Measurements from ENCODE around the gene TNIK. TPM values are rescaled to one million over a fixed set of nuclear protein-coding genes. Genes with fewer than 3 reads are reported as not detected.

Gene TNIK
- total and polyA plus RNA-seq, 2 experiments from 2014 or later: 14.6 to 34.3 TPM

DNA sequence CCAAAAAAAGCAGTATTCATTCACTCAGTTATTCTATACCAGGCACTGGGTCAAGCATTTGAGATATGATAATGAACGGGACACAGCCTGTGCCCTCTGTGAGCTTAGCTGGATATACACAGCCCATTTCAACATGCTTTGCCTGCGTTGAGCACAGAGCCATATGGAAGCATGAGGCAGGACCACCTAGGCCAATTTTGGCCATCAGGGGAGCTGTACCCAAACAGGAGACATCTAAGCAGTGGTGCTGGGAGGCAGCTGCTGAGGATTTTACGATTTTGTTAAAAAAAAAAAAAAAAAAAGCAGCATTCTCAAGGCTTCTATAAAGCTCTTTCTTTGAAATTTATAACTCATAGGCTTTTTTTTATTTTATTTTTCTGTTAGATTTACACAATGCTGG is 346.5 kb downstream of the TNIK start:
- DNase-seq (ENCODE audit: low spot score): peak; percentile 76
- Histone ChIP-seq H3K27ac (ENCODE audit: low read depth) (no peak overlapping the region), H3F3A (replicated peaks; ENCODE audit: low read depth) (no peaks in the 10 kb centered on the region), H3K4me3 (no peak overlapping the region), H3K79me2 (replicated peaks; ENCODE audit: insufficient read depth) (no peaks in the 10 kb centered on the region), H2AFZ (no peak overlapping the region), H3K27me3 (ENCODE audit: insufficient read depth) (no peaks in the 10 kb centered on the region), H3K4me2 (no peak overlapping the region), H4K20me1 (replicated peaks; ENCODE audit: insufficient read depth) (no peaks in the 10 kb centered on the region), H3K4me1 (ENCODE audit: insufficient read depth) (0 out of 2 replicates have a peak, but pooled peaks cover 17% of the 10 kb centered on the region), H3K36me3 (ENCODE audit: insufficient read depth) (no peaks in the 10 kb centered on the region), H3K9me2 (ENCODE audit: insufficient read depth) (no peaks in the 10 kb centered on the region)
- H3K27me3 Mint-ChIP-seq (ENCODE audit: insufficient read depth, low read depth, poor library complexity): peaks cover 8% of the 10 kb centered on the region
- no peak overlapping the region for H3K27ac Mint-ChIP-seq
- H3K36me3 Mint-ChIP-seq (ENCODE audit: low read depth): peaks cover 30% of the 10 kb centered on the region
- peaks cover 16% of the 10 kb centered on the region for H3K4me1 Mint-ChIP-seq
- ATAC-seq: peak; percentile 98
- H3K9me3 Mint-ChIP-seq: peaks cover 6% of the 10 kb centered on the region; the same call in 2 of the 3 replicates
- TF ChIP-seq, protein P1, sequence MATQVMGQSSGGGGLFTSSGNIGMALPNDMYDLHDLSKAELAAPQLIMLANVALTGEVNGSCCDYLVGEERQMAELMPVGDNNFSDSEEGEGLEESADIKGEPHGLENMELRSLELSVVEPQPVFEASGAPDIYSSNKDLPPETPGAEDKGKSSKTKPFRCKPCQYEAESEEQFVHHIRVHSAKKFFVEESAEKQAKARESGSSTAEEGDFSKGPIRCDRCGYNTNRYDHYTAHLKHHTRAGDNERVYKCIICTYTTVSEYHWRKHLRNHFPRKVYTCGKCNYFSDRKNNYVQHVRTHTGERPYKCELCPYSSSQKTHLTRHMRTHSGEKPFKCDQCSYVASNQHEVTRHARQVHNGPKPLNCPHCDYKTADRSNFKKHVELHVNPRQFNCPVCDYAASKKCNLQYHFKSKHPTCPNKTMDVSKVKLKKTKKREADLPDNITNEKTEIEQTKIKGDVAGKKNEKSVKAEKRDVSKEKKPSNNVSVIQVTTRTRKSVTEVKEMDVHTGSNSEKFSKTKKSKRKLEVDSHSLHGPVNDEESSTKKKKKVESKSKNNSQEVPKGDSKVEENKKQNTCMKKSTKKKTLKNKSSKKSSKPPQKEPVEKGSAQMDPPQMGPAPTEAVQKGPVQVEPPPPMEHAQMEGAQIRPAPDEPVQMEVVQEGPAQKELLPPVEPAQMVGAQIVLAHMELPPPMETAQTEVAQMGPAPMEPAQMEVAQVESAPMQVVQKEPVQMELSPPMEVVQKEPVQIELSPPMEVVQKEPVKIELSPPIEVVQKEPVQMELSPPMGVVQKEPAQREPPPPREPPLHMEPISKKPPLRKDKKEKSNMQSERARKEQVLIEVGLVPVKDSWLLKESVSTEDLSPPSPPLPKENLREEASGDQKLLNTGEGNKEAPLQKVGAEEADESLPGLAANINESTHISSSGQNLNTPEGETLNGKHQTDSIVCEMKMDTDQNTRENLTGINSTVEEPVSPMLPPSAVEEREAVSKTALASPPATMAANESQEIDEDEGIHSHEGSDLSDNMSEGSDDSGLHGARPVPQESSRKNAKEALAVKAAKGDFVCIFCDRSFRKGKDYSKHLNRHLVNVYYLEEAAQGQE (IDR thresholded peaks at IDR 0.05; ENCODE audit: unreplicated experiment): no peak
- TF ChIP-seq JUNB (IDR thresholded peaks at IDR 0.05; ENCODE audit: unreplicated experiment) (no peak), ZNF114 (CRISPR knock-in tag; IDR thresholded peaks at IDR 0.05) (no peak), NANOG (IDR thresholded peaks at IDR 0.05; ENCODE audit: borderline replicate concordance) (no peak), STAT1 (IDR thresholded peaks at IDR 0.05; ENCODE audit: unreplicated experiment) (no peak), CTCF (conservative IDR thresholded peaks at IDR 0.05; ENCODE audit: low read depth in 2 of 2) (peak; percentile 54 to 58), EZH2 (IDR thresholded peaks at IDR 0.05; ENCODE audit: low read depth, unreplicated experiment) (no peak)
- TF ChIP-seq, protein P2, sequence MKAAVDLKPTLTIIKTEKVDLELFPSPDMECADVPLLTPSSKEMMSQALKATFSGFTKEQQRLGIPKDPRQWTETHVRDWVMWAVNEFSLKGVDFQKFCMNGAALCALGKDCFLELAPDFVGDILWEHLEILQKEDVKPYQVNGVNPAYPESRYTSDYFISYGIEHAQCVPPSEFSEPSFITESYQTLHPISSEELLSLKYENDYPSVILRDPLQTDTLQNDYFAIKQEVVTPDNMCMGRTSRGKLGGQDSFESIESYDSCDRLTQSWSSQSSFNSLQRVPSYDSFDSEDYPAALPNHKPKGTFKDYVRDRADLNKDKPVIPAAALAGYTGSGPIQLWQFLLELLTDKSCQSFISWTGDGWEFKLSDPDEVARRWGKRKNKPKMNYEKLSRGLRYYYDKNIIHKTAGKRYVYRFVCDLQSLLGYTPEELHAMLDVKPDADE (IDR thresholded peaks at IDR 0.05): no peak
- H3K4me3 Mint-ChIP-seq: no peak overlapping the region

DNA sequence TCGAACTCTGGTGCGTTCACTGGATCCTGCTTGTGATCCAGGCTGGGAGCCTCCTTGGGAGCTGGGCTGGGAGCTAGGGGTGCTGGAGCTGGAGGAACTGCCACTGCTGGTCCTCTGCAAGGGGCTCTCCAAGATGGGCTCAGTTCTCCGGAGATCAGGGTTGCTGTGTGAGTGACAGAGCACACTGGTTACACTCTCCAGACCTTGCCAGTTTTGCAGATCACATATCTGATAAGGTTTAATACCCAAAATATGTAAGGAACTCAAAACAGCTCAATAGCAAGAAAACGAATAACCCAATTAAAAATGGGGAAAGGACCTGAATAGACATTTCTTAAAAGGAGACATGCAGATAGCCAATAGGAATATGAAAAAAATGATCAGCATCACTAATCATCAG is 349.5 kb downstream of the TNIK start:
- no peak overlapping the region for H3K4me3 ChIP-seq
- no peak overlapping the region for H3K27ac Mint-ChIP-seq
- no peaks in the 10 kb centered on the region for H3K9me3 Mint-ChIP-seq
- H3K4me3 Mint-ChIP-seq: no peak overlapping the region
- no peak overlapping the region for H3K4me2 ChIP-seq
- no peaks in the 10 kb centered on the region for H3K36me3 ChIP-seq (ENCODE audit: insufficient read depth)
- no peak overlapping the region for H3K27ac ChIP-seq (ENCODE audit: low read depth)
- ATAC-seq: no peak
- no peak overlapping the region for H2AFZ ChIP-seq
- no peaks in the 10 kb centered on the region for H3K79me2 ChIP-seq (replicated peaks; ENCODE audit: insufficient read depth)
- no peaks in the 10 kb centered on the region for H3F3A ChIP-seq (replicated peaks; ENCODE audit: low read depth)
- no peaks in the 10 kb centered on the region for H3K27me3 ChIP-seq (ENCODE audit: insufficient read depth)
- H4K20me1 ChIP-seq (replicated peaks; ENCODE audit: insufficient read depth): no peaks in the 10 kb centered on the region
- H3K4me1 Mint-ChIP-seq: peaks cover 4% of the 10 kb centered on the region; the same call in 2 of the 3 replicates
- H3K36me3 Mint-ChIP-seq (ENCODE audit: low read depth): peaks cover 18% of the 10 kb centered on the region
- no peak for DNase-seq (ENCODE audit: low spot score)
- H3K9me2 ChIP-seq (ENCODE audit: insufficient read depth): no peaks in the 10 kb centered on the region
- peaks cover 1% of the 10 kb centered on the region for H3K27me3 Mint-ChIP-seq (ENCODE audit: insufficient read depth, low read depth, poor library complexity)
- 0 out of 2 replicates have a peak, but pooled peaks cover 4% of the 10 kb centered on the region for H3K4me1 ChIP-seq (ENCODE audit: insufficient read depth)
- TF ChIP-seq EZH2 (IDR thresholded peaks at IDR 0.05; ENCODE audit: low read depth, unreplicated experiment) (no peak), JUNB (IDR thresholded peaks at IDR 0.05; ENCODE audit: unreplicated experiment) (no peak), POLR2AphosphoS5 (IDR thresholded peaks at IDR 0.05; ENCODE audit: low read depth) (no peak), NANOG (IDR thresholded peaks at IDR 0.05; ENCODE audit: borderline replicate concordance) (no peak)
- TF ChIP-seq, protein P2 (IDR thresholded peaks at IDR 0.05): no peak
- TF ChIP-seq, protein P1 (IDR thresholded peaks at IDR 0.05; ENCODE audit: unreplicated experiment): no peak
